GM12864 (cell line): Measurements from ENCODE around the gene SYNJ2.

Experiments
- DNase-seq: peaks from one replicate; pipeline ENCODE4 v3.0.0-alpha.2; 2011; ENCODE audit warnings: low read depth
- H3K4me3 ChIP-seq: 2 replicates; pipeline ENCODE4 v1.5.1; 2011; ENCODE audit warnings: mild to moderate bottlenecking, low read depth, low read length, control low read depth
- TF ChIP-seq, protein P1 (sequence below): IDR thresholded peaks from 2 replicates; pipeline ENCODE4 v1.5.1; 2011; ENCODE audit warnings: low read depth, mild to moderate bottlenecking, moderate library complexity, low read length, control low read depth, inconsistent platforms; ENCODE audit errors: missing control alignments

The SYNJ2 gene

DNA sequence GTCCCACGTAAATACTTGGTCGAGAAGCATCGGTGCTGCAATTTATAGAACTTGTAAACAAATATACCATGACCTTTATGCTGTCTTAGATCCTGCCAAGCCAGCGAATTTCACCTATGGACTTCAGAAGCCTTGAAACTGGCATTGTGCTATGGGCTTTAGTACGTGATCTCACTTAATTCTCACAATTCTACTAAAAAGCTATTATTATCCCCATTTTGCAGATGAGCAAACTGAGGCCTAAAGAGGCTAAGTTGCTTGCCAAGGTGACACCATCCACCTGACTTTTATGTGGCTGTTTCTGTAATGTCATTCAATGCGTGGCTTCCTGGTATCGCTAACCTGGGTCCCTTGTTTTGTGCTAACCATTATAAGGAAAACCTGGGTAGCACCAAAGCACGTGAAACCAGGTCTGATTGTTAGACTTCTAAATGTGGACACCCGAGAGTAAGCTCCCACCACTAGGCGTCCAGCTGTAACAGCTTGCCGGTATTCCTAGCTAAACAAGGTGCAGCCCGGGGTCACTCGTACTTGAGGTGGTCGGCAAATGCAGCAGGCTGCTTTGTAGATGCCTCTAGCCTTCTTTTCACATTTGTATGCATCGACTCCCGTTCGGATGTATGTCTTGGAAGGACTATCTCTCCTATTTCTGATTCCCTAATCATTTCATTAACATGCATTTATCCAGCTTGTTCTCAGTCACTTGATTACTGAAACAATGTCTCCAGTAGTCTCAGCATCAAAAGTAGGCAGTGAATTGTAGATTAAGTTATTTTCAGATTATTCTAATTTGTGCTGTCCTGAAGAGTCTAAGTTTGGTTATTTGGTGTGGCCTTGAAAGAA lies 1.1 kb downstream of the SYNJ2 start:
- no peak for DNase-seq
- peak overlapping the region; percentile 83 for H3K4me3 ChIP-seq
- TF ChIP-seq, protein P1, sequence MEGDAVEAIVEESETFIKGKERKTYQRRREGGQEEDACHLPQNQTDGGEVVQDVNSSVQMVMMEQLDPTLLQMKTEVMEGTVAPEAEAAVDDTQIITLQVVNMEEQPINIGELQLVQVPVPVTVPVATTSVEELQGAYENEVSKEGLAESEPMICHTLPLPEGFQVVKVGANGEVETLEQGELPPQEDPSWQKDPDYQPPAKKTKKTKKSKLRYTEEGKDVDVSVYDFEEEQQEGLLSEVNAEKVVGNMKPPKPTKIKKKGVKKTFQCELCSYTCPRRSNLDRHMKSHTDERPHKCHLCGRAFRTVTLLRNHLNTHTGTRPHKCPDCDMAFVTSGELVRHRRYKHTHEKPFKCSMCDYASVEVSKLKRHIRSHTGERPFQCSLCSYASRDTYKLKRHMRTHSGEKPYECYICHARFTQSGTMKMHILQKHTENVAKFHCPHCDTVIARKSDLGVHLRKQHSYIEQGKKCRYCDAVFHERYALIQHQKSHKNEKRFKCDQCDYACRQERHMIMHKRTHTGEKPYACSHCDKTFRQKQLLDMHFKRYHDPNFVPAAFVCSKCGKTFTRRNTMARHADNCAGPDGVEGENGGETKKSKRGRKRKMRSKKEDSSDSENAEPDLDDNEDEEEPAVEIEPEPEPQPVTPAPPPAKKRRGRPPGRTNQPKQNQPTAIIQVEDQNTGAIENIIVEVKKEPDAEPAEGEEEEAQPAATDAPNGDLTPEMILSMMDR, result peak; percentile 21

DNA sequence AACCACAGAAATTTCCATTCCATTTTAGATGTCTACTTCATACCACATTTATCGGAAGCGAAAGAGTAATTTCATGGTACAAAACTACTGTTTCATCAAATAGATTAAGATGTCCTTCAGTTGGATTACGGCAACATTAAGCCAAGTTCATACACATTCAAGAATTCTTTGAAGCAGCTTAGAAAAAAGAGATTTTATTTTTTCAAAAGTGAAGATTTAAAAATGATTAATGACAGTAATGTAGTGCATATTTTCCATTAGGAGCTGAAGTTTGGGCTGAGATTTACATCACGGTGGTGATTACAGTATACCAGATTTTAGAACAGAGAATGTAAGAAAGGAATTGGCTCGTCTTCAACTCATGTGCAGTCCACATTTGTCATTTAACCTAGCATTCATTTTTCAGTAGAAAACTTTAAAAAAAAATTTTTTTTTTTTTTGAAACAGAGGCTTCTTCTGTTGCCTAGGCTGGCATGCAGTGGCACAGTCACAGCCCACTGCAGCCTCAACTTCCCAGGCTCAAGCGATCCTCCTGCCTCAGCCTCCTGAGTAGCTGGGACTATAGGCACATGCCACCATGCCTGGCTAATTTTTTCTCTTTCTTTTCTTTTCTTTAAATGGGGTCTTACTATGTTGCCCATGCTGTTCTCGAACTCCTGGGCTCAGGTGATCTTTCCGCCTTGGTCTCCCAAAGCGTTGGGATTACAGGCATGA lies 1.9 kb downstream of the SYNJ2 start:
- DNase-seq, result no peak
- no peak overlapping the region for H3K4me3 ChIP-seq

DNA sequence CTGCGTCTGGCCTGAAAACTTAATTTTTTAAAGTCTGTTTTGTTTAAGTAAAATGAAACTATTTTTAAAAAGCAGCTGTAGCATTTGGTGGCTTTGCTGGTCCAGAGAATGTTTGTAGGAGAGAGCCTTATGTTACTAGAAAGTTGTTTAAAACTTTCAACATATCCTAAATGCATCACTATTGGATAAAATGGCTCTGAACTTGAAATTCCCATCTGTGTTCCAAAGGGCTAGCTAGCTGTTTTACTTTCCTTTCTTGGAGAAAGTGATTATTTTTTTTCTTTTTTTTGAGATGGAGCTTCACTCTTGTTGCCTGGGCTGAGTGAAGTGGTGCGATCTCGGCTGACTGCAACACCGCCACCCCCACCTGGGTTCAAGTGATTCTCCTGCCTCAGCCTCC lies 2.5 kb downstream of the SYNJ2 start:
- no peak for DNase-seq
- no peak overlapping the region for H3K4me3 ChIP-seq
- TF ChIP-seq, protein P1, result no peak

More for the DNA sequence above, 1.9 kb downstream of the SYNJ2 start:
- TF ChIP-seq, protein P1, result no peak

DNA sequence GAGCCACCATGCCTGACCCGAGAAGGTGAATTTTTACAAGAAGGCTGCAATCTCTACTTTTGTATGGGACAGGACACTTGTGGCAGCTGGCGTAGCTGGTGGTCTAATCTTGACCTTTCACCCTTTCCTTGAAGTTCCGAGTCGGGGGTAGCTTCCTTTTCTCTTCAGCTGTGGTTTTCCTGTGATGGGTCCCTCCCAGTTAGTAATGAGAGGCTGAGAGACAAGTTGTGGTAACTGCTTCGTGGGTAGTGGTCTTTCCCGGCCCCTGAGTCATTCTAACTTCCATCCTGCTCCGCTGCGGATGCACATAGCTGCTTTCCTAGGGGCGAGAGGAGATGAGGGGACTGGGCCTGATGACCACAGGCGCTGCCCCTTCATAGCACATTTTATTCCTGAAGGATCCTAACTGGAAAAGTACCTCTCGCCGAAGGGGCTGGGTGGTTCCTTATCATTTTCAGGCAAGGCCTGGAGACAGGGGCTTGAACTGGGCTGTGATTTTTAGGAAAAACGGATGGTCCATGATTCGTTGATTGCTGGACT lies 3.1 kb downstream of the SYNJ2 start:
- no peak for DNase-seq
- no peak overlapping the region for H3K4me3 ChIP-seq
- TF ChIP-seq, protein P1, result no peak

DNA sequence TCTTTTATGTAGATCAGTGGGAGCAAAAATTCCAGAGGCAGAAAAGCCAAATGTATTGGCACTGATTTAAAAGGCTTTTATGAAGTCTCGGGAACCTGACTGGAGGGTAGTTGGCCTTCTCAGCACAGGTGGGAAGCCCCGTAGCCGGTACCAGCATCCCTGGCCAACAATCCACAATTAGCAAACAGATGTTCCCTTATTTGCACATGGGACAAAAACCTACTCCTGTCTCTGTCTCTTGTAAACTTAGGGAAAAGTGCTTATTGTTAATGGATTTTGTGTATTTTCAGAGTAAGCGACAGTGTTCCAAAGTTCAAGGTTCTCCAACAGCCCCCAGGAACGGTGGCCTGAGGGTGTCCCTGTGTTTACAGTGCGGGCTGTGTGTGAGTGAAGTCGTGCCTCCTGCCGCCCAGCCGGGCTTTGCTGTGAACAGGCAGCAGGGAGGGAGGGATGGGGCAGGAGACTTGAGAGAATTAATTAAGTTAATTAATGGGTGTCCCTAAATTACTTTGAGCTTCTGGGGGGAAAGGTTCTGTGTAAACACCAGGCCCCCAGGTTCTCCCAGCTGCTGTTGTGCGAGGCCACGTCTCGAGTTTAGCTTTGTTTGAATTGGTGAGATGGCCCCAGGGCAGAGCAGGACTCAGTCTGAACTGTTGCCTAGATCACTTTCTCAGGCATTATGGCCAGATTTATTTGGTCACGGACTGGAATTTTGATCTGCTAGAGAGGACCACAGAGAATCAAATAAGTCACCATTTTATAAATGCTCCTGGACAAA lies 3.9 kb downstream of the SYNJ2 start:
- TF ChIP-seq, protein P1, result no peak
- no peak overlapping the region for H3K4me3 ChIP-seq
- no peak for DNase-seq

DNA sequence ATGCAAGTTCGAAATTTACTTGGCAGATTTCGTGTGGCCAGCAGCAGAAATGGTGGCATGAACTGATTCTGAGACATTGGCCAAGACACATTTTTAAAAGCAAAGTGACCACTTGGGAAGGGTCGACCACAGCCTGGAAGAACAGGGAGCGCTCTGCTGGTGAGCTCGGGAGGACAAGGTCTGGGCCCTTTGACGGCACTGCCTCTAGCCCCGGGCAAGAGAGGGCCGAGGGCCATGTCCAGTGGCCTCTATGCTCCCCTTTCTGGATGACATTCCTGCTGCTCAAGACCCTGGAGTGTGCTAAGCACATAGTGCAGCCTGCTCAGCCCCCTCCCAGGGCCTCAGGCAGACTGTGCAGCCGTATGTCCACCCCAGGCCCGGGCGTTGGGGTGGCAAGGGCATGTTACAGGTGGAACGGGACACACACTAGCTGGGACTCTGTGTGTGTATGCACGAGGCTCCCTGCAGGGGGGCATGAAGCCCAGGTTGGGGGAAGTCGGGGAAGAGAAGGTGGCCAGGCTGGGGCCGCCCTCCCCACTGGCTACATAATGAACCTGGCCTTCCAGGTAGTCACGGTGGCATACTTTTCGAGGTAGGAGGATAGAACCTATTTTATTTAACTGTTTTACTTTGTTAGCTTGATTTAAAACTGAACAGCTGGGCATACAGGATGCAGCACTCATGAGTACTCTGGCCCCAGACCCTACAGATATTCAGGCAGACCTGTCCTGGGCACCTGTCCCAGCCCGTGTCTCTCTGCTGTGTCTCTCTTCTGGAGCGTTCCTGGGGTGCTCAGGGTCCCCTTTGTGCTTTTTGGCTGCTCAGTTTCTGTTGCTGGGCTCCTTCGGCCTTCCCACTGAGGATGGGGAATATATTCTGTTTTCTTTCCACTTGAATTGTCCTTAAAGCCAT lies 6.4 kb downstream of the SYNJ2 start:
- no peak for DNase-seq
- TF ChIP-seq, protein P1, result no peak

More for the DNA sequence above, 6.4 kb downstream of the SYNJ2 start:
- no peak overlapping the region for H3K4me3 ChIP-seq
